PFSK-1 (cell line): Measurements from ENCODE around the gene ESR1.

Experiments
- FOXP2 ChIP-seq: optimal IDR thresholded peaks from 2 replicates; pipeline ENCODE3; 2011; ENCODE audit warnings: borderline replicate concordance, control low read depth, inconsistent platforms; ENCODE audit not compliant: insufficient read depth; ENCODE audit errors: extremely low read length, extremely low read depth
- POLR2AphosphoS5 ChIP-seq: IDR thresholded peaks from 2 replicates; pipeline ENCODE4 v1.6.1; 2012; ENCODE audit warnings: low read depth, mild to moderate bottlenecking, control low read depth, low read length, moderate library complexity
- REST ChIP-seq, 2 experiments: IDR thresholded peaks; 2 replicates each; pipeline versions ENCODE4 v1.6.1 to v1.8.0; 2011 to 2012; ENCODE audit warnings: low read depth in 2 of 2, low read length in 2 of 2, control low read depth in 1 of 2, inconsistent platforms in 1 of 2, mild to moderate bottlenecking in 1 of 2, moderate library complexity in 1 of 2; ENCODE audit not compliant: insufficient read depth in 1 of 2
- SIN3A ChIP-seq: IDR thresholded peaks from 2 replicates; pipeline ENCODE4 v1.6.1; 2012; ENCODE audit warnings: mild to moderate bottlenecking, low read length, moderate library complexity, borderline replicate concordance; ENCODE audit not compliant: insufficient read depth
- TAF1 ChIP-seq: IDR thresholded peaks from 2 replicates; pipeline ENCODE4 v1.6.1; 2012; ENCODE audit warnings: low read length, control low read depth, borderline replicate concordance; ENCODE audit not compliant: insufficient read depth

ESR1 gene

GRCh38 chr6:151773382-151773781 is 34.1 kb upstream of the ESR1 start:
- TF ChIP-seq POLR2AphosphoS5 (no peak), TAF1 (no peak), REST (IDR thresholded peaks at IDR 0.05; ENCODE audit: insufficient read depth in 1 of 2, low read depth in 2 of 2, low read length in 2 of 2) (no peak), FOXP2 (no peak), SIN3A (no peak)

- TF ChIP-seq SIN3A (no peak), TAF1 (no peak), POLR2AphosphoS5 (no peak), FOXP2 (no peak), REST (IDR thresholded peaks at IDR 0.05; ENCODE audit: insufficient read depth in 1 of 2, low read depth in 2 of 2, low read length in 2 of 2) (no peak)
These were observed 24.9 kb upstream of the ESR1 start for GRCh38 chr6:151782560-151782959.

- TF ChIP-seq TAF1 (no peak), POLR2AphosphoS5 (no peak), SIN3A (no peak), FOXP2 (no peak), REST (IDR thresholded peaks at IDR 0.05; ENCODE audit: insufficient read depth in 1 of 2, low read depth in 2 of 2, low read length in 2 of 2) (no peak)
These were observed 23.8 kb upstream of the ESR1 start for GRCh38 chr6:151783692-151784091.

- TF ChIP-seq SIN3A (no peak), TAF1 (no peak), FOXP2 (no peak), REST (IDR thresholded peaks at IDR 0.05; ENCODE audit: insufficient read depth in 1 of 2, low read depth in 2 of 2, low read length in 2 of 2) (no peak), POLR2AphosphoS5 (no peak)
These were observed 22.9 kb upstream of the ESR1 start for GRCh38 chr6:151784441-151785214.
